Stimulated activated CD4-positive, alpha-beta T cell treated with anti-CD3 and anti-CD28 coated beads, TNF-alpha, amount 100 ng/mL, for 4 hours (primary cell): Measurements from ENCODE around the gene OR5H2.
A peak's percentile ranks its signal among the peaks of the same experiment; 100 is the strongest.
"Not testable (repeated sequence)": the region's sequence is repeated elsewhere in the genome, so short reads cannot be mapped to it uniquely, and the experiment has no call there.

Source experiments
- DNase-seq, 3 experiments: peaks; one replicate each; pipeline ENCODE4 v3.0.0-alpha.2; 2020; ENCODE audit warnings: low read depth in 3 of 3

The OR5H2 gene

DNA sequence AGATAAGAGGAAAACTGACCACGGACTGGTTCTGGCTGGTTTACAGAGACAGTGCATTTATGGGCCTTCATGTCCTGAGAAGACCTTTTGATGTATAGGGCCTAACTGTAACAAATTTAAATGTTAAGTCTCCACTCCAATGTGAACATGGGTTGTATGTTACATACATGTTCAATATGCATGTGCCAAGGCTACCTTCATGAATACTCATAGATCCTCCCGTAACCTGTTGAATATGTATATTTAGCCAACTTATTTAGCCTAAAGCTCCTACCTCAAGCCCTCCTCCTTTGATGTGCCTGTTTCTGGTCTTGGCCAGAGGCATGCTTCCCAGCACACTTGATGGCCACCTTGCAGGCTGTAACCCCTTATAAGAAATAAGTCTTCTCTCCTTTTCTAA is at the start of gene OR5H2:
OR5H2 (plus strand) TSS at position 301 of the 400 bp plus-strand sequence. CDS start 398 bp downstream, outside the sequence.
- no peak for DNase-seq

DNA sequence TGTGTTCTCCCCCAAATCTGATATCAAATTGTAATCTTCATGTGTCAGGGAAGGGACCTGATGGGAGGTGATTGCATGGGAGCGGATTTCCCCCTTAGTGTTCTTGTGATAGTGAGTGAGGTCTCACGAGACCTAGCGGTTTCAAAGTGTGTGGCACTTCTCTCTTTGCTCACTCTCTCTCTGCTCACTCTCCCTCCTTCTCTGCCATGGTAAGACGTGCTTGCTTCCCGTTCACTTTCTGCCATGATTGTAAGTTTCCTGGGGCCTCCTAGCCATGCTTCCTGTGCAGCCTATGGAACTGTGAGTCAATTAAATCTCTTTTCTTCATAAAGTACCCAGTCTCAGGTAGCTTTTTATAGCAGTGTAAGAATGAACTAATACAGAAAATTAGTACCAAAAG is 48.8 kb upstream of the OR5H2 start:
- DNase-seq, result no peak

DNA sequence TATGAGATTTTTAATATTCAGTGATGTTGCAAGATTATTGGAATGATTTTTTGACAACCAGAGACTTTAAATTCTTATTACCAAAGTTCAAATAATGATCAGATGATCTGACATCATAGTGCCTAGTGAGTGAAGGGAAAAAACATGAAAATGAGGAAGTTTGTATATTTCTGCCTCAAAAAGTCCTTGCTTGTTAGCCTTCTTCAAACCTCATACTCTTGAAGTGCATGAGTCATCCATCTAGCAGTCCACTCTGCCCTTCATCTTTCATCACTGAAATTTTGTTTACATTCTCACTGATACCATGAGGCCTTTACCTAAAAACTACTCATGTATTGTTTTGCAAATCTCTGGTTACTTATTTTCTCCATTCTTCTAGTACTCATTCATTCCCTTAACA is 42.2 kb upstream of the OR5H2 start:
- no peak for DNase-seq

DNA sequence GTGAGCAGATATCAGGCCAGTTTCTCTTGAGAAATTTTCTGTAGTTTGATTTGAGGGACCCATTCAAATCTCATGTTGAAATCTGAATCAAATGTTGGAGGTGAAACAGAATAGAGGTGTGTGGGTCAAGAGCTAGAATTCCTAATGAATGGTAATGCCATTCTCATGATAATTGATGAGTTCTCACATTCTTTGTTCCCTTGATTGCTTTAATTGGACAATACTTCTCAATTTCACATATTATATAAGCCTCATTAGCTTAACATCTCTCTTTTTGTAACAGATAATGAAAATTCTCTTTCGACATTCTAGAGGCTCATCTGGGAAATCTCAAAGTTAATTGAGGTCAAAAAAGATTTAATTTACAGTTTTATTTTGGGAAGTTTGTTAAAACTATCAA is 40.1 kb upstream of the OR5H2 start:
- no peak for DNase-seq

DNA sequence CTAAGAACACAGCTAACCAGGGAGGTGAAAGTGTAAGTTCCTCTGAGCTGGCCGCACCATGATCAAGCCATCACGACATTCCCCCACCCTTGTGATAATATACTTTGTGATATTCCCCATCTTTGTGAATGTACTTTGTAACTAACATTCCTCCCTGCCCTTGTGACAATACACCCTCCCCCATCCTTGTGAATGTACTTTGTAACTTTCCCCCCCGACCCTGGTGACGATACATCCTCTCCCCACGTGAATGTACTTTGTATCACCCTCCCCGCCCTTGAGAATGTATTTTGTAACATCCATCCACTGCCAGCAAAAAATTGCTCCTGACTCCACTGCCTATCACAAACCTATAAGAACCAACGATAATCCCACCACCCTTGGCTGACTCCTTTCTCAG is 38.5 kb upstream of the OR5H2 start:
- no peak for DNase-seq

DNA sequence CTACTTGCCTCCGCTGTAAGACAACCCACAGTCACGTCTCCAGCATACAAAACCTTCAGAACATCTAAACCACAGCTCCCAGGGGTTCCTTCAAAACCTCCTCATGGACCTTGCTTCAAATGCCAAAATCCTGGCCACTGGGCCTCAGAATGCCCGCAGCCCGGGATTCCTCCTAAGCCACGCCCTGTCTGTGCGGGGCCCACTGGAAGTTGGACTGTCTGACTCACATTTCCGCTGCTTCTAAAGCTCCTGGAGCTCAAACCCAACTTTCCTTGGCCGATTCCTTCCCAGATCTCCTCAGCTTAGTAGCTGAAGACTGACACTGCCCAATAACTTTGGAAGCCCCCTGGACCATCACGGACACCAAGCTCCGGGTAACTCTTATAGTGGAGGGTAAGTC is 36.2 kb upstream of the OR5H2 start:
- no peak for DNase-seq

DNA sequence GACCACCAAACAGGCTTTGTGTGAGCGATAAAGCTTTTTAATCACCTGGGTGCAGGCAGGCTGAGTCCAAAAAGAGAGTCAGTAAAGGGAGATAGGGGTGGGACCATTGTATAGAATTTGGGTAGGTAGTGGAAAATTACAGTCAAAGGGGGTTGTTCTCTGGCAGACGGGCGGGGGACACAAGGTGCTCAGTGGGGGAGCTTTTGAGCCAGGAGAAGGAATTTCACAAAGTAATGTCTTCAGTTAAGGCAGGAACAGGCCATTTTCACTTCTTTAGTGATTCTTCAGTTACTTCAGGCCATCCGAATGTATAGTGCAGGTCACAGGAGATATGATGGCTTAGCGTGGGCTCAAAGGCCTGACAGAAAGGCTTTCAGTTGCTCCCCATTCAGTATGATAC is 26.3 kb upstream of the OR5H2 start:
- DNase-seq, result not testable (repeated sequence)

DNA sequence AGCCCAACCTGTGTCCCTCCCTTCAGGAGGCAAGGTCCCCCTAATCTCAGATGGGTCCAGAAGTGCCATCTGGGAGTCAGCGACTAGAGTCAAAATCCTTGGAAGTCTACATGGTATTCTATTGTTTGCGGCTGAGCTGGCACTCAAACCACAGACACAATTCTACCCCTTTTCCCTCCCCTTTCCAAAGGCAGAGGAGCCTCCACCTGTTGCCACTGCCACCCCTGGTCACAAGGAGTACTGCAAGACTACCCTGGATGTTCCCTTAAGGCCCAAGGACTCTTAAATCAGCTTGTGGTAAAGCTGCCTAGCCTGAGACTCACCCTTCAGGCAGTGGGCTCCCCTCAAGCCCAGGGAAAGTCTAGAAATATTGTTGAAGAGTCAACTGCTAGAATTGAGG is 22.6 kb upstream of the OR5H2 start:
- DNase-seq, result no peak

DNA sequence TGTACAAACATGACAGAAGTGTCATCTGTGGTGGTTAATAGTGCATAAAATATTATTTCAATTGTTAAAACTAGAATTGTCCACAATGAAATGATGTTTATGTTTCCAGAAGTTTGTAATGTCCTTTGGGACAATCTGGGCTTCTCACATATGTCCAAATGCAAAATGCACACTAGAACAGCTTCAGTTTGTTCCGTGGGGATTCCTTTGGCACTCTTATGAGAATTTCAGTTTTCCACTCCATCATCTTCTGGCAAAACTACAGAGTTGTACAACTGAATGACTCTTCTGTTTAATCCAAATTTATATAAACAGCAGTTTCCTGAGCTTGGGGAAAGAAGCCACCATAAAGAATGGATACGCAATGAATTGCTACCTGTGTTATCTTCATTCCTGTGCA is 20.3 kb upstream of the OR5H2 start:
- DNase-seq, result no peak

DNA sequence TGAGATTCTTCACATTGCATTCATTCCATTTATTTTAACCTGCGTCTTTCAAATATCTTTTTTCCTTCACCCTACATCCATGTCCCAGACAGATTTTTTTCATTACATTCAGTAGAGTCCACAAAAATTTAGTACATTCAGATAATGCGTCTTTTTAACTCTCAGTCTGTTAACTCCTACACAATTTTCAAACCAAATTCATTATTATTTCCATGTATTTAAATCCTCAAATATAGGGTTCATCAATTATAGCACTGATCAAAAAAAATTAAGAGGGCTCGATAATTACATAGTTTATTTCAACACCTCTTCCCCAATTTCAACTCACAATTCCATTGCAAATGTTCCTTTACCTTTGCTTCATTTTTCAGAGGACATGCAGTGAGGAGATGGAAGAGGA is 18.4 kb upstream of the OR5H2 start, which contains the start of gene OR5H6:
OR5H6 (plus strand) TSS at position 301 of the 400 bp plus-strand sequence; CDS start at position 390, 89 bp downstream.
- no peak for DNase-seq

DNA sequence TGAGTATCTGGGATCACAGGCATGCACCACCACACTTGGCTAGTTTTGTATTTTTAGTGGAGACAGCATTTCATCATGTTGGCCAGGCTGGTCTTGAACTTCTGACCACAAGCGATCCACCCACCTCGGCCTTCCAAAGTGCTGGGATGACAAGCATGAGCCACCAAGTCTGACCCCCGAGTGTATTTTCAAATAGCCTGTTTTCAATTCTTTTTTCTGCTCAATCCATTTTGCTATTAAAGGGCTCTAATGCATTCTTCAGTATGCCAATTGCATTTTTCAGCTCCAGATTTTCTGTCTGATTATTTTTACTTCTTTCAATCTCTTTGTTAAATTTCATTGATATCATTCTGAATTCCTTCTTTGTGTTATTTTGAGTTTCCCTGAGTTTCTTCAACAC is 12.5 kb upstream of the OR5H2 start:
- no peak for DNase-seq

DNA sequence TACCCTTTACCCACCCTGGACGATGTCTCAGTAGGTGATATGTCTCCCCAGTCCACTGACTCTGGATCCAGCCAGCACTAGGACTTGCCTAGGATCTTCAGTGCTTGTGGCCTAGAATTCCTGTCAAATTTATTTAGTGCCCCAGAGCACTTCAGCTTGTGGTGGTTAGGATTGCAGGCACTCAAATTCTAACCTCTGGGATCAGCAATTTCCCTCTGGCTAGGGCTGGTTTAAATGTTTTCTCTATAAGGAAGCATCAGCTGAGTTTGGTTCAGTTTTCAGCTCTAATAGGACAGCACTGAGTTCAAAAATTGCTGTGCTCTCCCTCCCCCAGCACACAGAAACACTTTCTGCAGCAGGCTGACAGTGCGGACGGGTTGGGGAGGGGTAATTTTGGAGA is 10.2 kb upstream of the OR5H2 start:
- no peak for DNase-seq

DNA sequence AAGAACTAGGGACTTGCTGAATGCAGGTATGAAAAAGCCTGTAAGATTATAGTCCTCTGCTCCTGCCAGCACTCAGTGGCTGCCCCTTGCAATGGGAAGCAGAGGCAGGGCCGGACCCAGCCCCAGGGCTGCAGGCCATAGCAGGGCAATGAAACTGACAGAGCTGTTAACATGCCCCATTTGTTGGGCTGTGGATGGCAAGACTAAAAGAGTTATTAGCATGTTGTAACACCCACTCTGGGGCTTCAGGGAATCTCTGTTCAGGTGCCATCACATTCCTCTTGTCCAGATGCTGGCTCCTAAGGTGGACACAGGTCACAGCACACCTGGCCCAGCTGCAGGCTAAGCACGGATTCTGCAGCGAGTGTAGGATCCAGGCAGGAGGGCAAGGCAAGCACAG is 7.4 kb upstream of the OR5H2 start:
- no peak for DNase-seq

DNA sequence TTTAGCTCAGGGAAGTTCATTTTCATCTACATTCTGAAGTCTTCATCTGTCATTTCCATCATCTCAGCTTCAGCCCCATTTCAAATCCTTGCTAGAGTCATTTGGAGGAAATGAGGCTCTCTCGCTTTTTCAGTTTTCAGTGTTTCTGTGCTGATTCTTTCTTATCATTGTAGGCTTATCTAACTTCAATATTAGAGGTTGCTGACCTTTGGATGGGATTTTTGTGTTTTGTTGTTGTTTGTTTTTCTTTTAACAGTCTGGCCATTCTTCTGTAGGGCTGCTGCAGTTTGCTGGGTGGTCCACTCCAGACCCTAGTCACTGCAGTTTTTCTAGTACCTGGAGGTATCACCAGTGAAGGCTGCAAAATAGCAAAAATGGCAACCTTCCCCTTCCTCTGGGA is 8.6 kb downstream of the OR5H2 start:
- no peak for DNase-seq

DNA sequence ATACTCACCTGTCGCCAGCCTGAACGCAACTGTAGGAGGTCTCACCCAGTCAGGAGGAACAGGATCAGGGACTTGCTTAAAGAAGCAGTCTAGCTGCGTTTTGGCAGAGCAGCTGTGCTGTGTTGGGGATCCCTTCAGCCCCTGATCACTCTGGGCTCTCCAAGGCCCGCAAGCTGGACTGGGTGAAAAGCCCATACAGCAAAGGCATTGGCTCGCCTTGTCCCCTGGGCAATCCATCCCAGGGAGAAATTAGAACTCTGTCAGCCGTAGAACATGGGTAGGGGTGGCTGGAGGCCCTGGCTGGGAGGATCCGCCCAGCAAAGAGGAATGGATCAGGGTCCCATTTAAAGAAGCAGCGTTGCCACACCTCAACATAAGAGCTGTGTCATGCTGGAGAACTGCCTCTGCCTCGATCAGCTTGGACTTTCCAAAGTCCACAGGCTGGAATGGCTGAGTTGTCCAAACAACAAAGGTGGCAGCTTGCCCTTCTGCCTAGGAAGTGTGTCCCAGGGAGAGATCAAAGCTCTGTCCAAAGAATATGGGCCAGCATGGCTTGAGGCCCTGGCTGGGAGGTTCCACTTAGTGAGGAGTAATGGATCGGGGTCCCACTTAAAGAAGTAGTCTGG is 9.1 kb downstream of the OR5H2 start:
- no peak for DNase-seq

DNA sequence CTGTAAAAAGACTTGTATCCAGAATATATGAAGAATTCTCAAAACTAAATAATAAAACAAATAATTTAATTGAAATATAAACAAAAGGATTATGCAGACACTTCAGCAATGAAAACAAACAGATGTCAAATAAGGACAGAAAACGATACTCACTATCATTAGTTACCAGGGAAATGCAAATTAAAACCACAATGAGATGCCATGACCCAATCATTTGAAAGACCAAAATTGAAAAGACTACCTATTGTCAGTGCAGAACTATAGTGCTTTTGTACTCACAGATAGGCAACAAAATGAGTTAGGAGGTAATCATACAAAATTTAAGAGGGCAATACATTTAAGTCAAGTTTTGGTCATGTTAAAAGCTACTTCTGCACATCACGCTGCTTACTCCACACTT is 39.8 kb downstream of the OR5H2 start:
- no peak for DNase-seq

DNA sequence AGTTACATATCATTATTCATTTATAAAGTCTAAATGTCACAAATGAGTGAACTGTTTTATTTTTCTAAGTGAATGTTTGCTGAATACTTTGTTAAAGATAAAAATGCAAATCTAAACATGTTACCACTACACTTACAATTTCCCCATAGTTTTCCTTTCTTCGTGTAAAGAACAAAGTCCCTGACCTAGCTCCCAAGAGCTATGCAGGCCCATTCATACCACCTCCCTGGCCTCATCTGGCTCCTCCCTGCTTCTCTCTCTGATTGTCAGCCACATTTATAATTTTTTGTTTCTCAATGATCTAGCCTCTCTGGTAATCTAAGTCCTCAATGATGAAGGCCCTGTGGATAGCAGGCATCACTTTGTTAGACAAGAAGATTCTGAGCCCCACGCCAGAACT is 40.4 kb downstream of the OR5H2 start:
- DNase-seq, result no peak

DNA sequence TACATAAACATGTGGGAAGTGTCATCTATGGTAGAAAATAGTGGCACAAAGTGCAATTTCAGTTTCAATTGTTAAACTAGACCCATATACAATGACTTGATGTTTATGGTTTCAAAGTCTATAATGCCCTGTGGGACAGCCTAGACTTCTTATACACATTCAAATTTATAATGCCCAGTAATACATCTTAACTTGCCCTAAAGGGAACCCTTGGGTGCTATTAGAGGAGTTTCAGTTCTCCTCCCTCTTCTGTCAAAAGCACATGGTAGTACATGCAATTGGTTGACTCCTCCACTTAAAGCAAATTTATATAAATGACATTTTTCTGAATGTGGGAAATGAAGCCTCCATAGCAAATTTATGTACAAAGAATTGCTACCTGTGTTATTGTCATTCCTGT is 41.1 kb downstream of the OR5H2 start:
- no peak for DNase-seq

DNA sequence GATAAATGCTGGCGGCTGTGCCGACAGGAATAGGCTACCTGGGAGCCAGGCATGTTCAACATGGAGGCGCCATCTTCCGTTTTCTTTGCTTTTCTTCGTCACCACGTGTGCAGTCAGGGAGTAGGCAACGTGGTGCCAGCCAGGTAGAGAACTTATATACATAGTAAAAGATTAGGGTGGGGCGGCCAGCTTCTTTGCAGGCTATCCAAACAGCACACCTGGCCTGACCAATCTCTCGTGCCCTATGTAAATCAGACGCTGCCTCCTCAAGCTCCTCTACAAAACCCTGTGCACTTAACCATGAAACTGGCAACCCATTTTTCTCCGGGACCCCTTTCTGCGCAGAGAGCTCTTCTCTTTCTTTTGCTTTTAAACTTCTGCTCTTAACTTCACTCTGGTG is 42.8 kb downstream of the OR5H2 start:
- no peak for DNase-seq

DNA sequence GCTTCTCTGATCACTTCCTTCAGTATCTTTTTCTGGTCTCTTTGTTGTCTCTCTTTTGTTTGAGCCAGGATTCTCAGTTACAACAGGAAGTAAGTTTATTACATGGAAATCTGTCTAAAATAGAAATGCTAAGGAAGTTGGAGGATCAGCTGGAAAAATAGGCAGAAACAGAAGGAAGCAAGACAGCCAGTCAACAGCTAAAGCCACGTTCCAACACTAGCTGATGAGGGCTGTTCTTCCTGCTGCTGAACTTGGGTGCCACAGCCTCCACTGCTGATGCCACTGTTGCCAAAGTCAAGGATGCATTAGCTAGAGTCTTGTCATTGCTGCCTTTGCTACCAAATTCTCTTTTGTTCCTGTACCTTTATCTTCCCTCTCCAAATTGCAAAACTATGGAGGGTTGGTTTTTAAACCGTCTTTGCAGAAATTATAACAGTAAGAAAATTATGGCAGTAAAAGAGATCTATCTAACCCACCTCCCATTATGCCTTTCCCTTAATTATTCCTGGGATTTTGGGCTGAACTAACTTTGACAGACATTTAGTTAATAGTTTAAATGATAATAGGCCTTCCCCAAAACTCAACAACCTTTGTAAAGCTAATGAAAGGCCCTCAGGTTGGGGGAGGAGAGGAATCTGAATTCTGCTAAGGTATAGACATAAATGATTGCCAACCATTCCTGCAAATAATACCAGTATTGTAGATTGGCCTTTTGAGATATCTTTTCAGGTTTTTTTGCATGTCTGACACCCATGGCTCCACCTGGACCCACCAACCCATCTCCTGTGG is 44.0 kb downstream of the OR5H2 start:
- no peak for DNase-seq

DNA sequence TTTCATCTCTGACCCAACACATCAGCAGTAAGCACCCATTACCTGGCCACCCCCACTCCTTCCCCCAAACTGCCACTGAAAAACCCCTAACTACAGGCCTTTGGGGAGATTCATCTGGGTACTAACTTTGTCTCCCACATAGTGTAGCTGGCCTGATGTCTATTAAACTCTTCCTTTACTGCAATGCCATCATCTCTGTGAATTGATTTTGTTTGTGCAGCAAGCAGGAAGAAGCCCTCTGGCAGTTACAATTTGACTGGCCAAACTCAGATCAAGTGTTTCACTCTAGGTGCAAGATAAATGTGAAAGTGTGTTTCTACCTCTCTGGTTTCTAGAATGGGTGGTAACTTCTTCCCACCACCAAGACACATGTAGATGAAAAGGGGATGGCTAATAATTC is 44.6 kb downstream of the OR5H2 start:
- no peak for DNase-seq

DNA sequence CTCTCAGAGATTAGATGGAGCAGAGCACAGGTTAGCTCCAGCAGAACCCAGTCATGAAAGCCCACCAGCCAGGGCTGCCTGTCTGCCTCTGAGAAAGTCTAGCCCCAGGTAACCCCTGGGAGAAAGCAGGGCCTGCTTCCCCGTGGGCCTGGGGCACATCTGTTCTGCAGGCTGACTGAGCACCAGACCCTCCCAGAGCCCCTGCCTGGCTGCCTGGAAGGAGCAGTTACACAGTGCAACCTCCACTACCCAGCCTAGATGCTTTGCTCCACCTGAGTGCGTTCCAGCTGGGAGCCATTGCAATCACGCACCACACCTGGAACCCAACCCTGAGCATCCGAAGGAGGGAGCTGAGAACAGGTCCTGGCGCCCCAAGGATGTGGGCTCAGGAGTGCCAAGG is 46.6 kb downstream of the OR5H2 start:
- no peak for DNase-seq

DNA sequence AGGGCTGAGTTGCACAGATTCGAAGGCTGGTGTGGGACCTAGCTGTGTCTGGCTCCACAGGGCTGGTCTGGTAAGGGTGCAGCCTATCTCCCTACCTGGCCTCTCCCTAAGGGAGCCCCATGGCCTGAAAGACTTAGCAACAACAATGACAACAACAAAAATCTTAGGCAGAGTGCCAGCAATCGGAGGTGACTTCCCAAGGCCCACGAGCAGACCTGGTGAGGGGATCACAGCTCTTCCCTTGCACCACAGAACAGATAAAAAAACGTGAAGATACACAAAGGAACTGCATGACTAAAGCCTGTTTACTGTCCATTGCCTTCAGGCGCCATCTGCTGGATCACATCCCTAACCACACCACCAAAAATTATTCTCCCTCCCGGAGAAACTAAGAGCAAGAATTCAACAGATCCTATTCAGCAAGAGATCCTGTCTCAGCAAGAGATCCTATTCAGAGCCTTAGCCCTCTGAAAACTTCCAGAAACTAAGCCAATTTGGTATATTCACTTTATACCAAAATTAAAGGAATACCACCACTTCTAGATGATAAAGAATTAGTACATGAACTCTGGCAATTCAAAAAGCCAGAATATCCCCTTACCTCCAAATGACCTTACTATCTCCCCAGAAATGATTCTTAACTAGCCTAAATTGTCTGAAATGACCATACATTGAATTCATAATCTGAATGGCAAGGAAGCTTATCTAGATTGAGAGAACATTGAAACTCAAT is 47.3 kb downstream of the OR5H2 start:
- peak in 2 of 3 experiments; percentile 7 to 11 for DNase-seq
